GM19238 (cell line): ENCODE measurements around the gene MTCH1.

Experiments used
- DNase-seq: peaks from one replicate; pipeline ENCODE4 v3.0.0; 2011; ENCODE audit warnings: low spot score; ENCODE audit not compliant: insufficient read length

Gene MTCH1

GRCh38 chr6:36927691-36928546, 58.1 kb downstream of the MTCH1 start:
- DNase-seq = no peak

GRCh38 chr6:36926708-36927513, 59.1 kb downstream of the MTCH1 start:
- no peak for DNase-seq

GRCh38 chr6:36925809-36926208, 60.2 kb downstream of the MTCH1 start:
- no peak for DNase-seq

- no peak for DNase-seq
Measured at GRCh38 chr6:36924778-36925374, 61.1 kb downstream of the MTCH1 start.

GRCh38 chr6:36924131-36924530, 61.9 kb downstream of the MTCH1 start:
- no peak for DNase-seq

GRCh38 chr6:36920546-36920945, 65.5 kb downstream of the MTCH1 start:
- no peak for DNase-seq

GRCh38 chr6:36920049-36920448, 65.9 kb downstream of the MTCH1 start:
- no peak for DNase-seq
